ENCODE results near the gene ADGRL2.
"Not testable (repeated sequence)": the region's sequence is repeated elsewhere in the genome, so short reads cannot be mapped to it uniquely, and the experiment has no call there.

ADGRL2 gene

DNA sequence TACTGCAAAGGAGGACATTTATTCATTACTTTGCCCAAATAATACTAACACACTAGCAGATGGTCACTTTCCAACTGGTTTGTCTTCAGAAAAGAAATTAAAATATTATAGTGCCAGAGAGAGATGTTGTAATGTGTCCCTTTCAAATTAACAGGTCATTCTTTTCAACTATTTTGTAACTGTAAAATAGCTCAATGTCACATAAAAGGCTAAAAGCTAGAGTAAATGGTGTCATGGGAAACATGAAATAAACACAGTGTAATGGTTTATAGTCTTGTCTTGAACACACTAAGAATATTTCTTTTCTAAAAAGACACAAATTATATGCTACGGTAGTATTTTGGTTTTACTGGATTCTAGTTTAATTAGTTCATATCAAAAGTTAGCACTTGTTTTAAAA, 77.8 kb downstream of the ADGRL2 start:
- in situ Hi-C loops (cut with HindIII; ENCODE audit: low pct_ligation_motif_present, low sequenced_read_pairs): no loop called here
- Histone ChIP-seq H3K27me3 (replicated peaks) (no peaks in the 10 kb centered on the region), H3K36me3 (replicated peaks) (no peaks in the 10 kb centered on the region), H3K4me3 (ENCODE audit: low read depth, low read length) (no peak overlapping the region), H3K27ac (no peak overlapping the region)
- TF ChIP-seq, protein P1, sequence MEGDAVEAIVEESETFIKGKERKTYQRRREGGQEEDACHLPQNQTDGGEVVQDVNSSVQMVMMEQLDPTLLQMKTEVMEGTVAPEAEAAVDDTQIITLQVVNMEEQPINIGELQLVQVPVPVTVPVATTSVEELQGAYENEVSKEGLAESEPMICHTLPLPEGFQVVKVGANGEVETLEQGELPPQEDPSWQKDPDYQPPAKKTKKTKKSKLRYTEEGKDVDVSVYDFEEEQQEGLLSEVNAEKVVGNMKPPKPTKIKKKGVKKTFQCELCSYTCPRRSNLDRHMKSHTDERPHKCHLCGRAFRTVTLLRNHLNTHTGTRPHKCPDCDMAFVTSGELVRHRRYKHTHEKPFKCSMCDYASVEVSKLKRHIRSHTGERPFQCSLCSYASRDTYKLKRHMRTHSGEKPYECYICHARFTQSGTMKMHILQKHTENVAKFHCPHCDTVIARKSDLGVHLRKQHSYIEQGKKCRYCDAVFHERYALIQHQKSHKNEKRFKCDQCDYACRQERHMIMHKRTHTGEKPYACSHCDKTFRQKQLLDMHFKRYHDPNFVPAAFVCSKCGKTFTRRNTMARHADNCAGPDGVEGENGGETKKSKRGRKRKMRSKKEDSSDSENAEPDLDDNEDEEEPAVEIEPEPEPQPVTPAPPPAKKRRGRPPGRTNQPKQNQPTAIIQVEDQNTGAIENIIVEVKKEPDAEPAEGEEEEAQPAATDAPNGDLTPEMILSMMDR (IDR thresholded peaks at IDR 0.05; ENCODE audit: low read depth, low read length, missing control alignments): no peak
- DNase-seq: no peak

GRCh38 chr1:81880781-81881180, 80.0 kb downstream of the ADGRL2 start:
- no peaks in the 10 kb centered on the region for H3K27me3 ChIP-seq (replicated peaks)
- no peak for DNase-seq
- H3K27ac ChIP-seq: no peak overlapping the region
- H3K4me3 ChIP-seq (ENCODE audit: low read depth, low read length): no peak overlapping the region
- in situ Hi-C loops (cut with HindIII; ENCODE audit: low pct_ligation_motif_present, low sequenced_read_pairs): no loop called here
- no peaks in the 10 kb centered on the region for H3K36me3 ChIP-seq (replicated peaks)
- TF ChIP-seq, protein P1 (IDR thresholded peaks at IDR 0.05; ENCODE audit: low read depth, low read length, missing control alignments): no peak

GRCh38 chr1:81885291-81885690, 84.6 kb downstream of the ADGRL2 start:
- no peak for DNase-seq
- H3K27me3 ChIP-seq (replicated peaks): no peaks in the 10 kb centered on the region
- no peak overlapping the region for H3K4me3 ChIP-seq (ENCODE audit: low read depth, low read length)
- TF ChIP-seq, protein P1 (IDR thresholded peaks at IDR 0.05; ENCODE audit: low read depth, low read length, missing control alignments): no peak
- in situ Hi-C loops (cut with HindIII; ENCODE audit: low pct_ligation_motif_present, low sequenced_read_pairs): no loop called here
- no peaks in the 10 kb centered on the region for H3K36me3 ChIP-seq (replicated peaks)
- H3K27ac ChIP-seq: no peak overlapping the region

GRCh38 chr1:81886292-81886691, 85.6 kb downstream of the ADGRL2 start:
- in situ Hi-C loops (cut with HindIII; ENCODE audit: low pct_ligation_motif_present, low sequenced_read_pairs); DNase-seq; H3K27ac ChIP-seq; H3K36me3 ChIP-seq (replicated peaks); H3K4me3 ChIP-seq (ENCODE audit: low read depth, low read length); H3K27me3 ChIP-seq (replicated peaks): not testable (repeated sequence)

DNA sequence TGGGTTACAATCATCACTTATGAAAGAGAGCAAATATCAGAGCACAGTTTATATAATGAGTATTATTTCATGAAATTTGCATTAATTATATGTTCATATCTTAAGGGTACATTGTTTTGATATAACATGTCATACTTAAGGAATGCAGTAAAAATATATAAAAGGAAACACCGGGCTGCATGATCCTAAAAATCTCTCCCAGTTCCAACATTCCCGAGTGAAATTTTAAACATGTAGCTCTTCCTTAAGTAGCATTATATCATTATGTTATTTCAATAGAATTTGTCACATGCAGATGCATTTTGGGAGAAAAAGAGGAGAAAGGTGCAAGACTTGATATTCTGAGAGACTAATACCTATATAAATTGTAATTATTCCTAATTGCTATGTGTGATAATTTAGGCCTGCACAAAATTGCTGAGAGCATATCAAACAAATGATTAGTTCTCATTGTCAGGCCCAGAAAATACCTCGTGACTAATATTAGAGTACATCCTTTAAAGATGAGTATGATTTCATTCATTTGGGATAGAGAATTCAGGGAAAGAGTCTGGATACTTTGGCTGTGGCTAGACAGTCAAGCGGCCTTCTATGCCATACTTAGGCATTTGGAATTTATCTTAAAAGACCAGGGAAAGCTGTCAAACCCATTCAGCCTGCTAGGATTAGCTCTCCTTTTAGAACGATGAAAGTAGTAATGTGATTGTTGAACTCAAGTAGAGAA, 86.8 kb downstream of the ADGRL2 start:
- Histone ChIP-seq H3K27ac (no peak overlapping the region), H3K36me3 (replicated peaks) (no peaks in the 10 kb centered on the region), H3K27me3 (replicated peaks) (no peaks in the 10 kb centered on the region), H3K4me3 (ENCODE audit: low read depth, low read length) (no peak overlapping the region)
- in situ Hi-C loops (cut with HindIII; ENCODE audit: low pct_ligation_motif_present, low sequenced_read_pairs): no loop called here
- TF ChIP-seq, protein P1 (IDR thresholded peaks at IDR 0.05; ENCODE audit: low read depth, low read length, missing control alignments): no peak
- no peak for DNase-seq

DNA sequence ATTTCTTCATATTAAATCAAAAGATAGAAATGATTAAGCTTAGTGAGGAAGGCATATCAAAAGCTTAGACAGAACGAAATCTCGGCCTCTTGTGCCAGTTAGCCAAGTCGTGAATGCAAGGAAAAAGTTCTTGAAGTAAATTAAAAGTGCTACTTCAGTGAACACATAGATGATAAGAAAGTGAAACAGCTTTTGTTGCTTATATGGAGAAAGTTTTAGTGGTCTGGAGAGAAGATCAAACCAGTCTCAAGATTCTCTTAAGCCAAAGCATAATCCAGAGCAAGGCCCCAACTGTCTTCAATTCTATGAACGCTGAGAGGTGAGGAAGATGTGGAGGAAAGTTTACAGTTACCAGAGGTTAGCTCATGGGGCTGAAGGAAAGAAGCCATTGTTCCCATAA, 88.4 kb downstream of the ADGRL2 start:
- TF ChIP-seq, protein P1 (IDR thresholded peaks at IDR 0.05; ENCODE audit: low read depth, low read length, missing control alignments): no peak
- H3K27me3 ChIP-seq (replicated peaks): no peaks in the 10 kb centered on the region
- no peak overlapping the region for H3K4me3 ChIP-seq (ENCODE audit: low read depth, low read length)
- H3K36me3 ChIP-seq (replicated peaks): no peaks in the 10 kb centered on the region
- in situ Hi-C loops (cut with HindIII; ENCODE audit: low pct_ligation_motif_present, low sequenced_read_pairs): no loop called here
- no peak for DNase-seq
- no peak overlapping the region for H3K27ac ChIP-seq

Measured in brain microvascular endothelial cell (primary cell).